Neural progenitor cell (in vitro differentiated cells): ENCODE data around the gene IFNA13.
"Not testable (repeated sequence)": the region's sequence is repeated elsewhere in the genome, so short reads cannot be mapped to it uniquely, and the experiment has no call there.

Experiments
- EZH2 ChIP-seq: fragments of 200-600 bp; sonication (generic); IDR thresholded peaks from 2 replicates; pipeline ENCODE4 v1.6.1; 2017; ENCODE audit warnings: antibody characterized with exemption, mild to moderate bottlenecking, moderate library complexity
- TF ChIP-seq, protein P1 (sequence below): fragments of 200-600 bp; sonication (generic); IDR thresholded peaks from 2 replicates; pipeline ENCODE4 v1.5.1; 2017; ENCODE audit warnings: antibody characterized with exemption, mild to moderate bottlenecking

DNA sequence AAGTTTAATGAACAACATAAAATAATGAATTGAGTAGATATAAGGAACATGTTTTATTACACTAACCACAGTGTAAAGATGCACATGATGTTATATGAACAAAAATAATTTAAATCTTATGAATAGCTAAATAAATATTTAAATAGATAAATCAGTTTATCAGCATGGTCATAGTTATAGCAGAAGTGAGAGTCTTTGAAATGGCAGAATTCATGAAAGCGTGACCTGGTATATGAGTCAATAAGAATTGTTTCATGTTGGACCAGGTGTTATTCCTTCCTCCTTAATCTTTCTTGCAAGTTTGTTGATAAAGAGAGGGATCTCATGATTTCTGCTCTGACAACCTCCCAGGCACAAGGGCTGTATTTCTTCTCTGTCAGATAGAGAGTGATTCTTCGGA lies 688 bp downstream of the IFNA13 start:
- TF ChIP-seq, protein P1, sequence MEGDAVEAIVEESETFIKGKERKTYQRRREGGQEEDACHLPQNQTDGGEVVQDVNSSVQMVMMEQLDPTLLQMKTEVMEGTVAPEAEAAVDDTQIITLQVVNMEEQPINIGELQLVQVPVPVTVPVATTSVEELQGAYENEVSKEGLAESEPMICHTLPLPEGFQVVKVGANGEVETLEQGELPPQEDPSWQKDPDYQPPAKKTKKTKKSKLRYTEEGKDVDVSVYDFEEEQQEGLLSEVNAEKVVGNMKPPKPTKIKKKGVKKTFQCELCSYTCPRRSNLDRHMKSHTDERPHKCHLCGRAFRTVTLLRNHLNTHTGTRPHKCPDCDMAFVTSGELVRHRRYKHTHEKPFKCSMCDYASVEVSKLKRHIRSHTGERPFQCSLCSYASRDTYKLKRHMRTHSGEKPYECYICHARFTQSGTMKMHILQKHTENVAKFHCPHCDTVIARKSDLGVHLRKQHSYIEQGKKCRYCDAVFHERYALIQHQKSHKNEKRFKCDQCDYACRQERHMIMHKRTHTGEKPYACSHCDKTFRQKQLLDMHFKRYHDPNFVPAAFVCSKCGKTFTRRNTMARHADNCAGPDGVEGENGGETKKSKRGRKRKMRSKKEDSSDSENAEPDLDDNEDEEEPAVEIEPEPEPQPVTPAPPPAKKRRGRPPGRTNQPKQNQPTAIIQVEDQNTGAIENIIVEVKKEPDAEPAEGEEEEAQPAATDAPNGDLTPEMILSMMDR = not testable (repeated sequence)
- TF ChIP-seq EZH2 = not testable (repeated sequence)
